ENCODE results near the gene KCTD19. TPM values are rescaled to one million over a fixed set of nuclear protein-coding genes. Genes with fewer than 3 reads are reported as not detected.
A peak's percentile ranks its signal among the peaks of the same experiment; 100 is the strongest.

Gene KCTD19
- total and polyA plus RNA-seq, 2 donors (not counting 1 experiment from before 2014, with no cell fraction given), result 0.52 TPM; not detected in 1

GRCh38 chr16:67243481-67243880 lies 83.1 kb downstream of the KCTD19 start:
- ATAC-seq (ENCODE audit: low read depth), result no peak

More at GRCh38 chr16:67243481-67243880, 83.1 kb downstream of the KCTD19 start:
- Mint-ChIP-seq H3K27me3 (no peaks in the 10 kb centered on the region), H3K9me3 (ENCODE audit: insufficient read depth) (no peaks in the 10 kb centered on the region), H3K4me3 (no peak overlapping the region), H3K27ac (peak overlapping the region; percentile 56), H3K4me1 (peaks cover 40% of the 10 kb centered on the region)
- Histone ChIP-seq H4K20me1 (ENCODE audit: control insufficient read depth, insufficient read depth, low read length, poor library complexity, severe bottlenecking) (peaks cover 4% of the 10 kb centered on the region), H3K79me2 (ENCODE audit: control insufficient read depth, insufficient read depth, low read length) (peaks cover 26% of the 10 kb centered on the region), H3K9ac (ENCODE audit: low read length) (no peak overlapping the region), H3K4me2 (replicated peaks; ENCODE audit: low read depth, low read length, poor library complexity, severe bottlenecking) (no peak overlapping the region), H3K27me3 (replicated peaks in 1 of 4; ENCODE audit: control extremely low read depth in 1 of 4, control insufficient read depth in 3 of 4, insufficient read depth in 4 of 4, low read length in 3 of 4) (no peaks in the 10 kb centered on the region), H3K27ac (ENCODE audit: low read length in 2 of 2) (peak overlapping the region in 1 of 2 donors; percentile 86), H3K36me3 (replicated peaks in 1 of 2; ENCODE audit: control extremely low read depth in 1 of 2, control insufficient read depth in 1 of 2, extremely low read depth in 1 of 2, insufficient read depth in 2 of 2, low read length in 1 of 2) (peaks cover 0 to 10% of the 10 kb centered on the region in 2 experiments), H3K4me3 (ENCODE audit: control extremely low read depth in 1 of 5, extremely low read depth in 1 of 5, insufficient read depth in 1 of 5, low read depth in 2 of 5, low read length in 4 of 5) (no peak overlapping the region), H2AFZ (ENCODE audit: insufficient read depth, low read depth, low read length, poor library complexity, severe bottlenecking) (no peak overlapping the region), H3K9me3 (ENCODE audit: control extremely low read depth in 1 of 3, control insufficient read depth in 2 of 3, insufficient read depth in 1 of 3, low read length in 2 of 3) (no peaks in the 10 kb centered on the region), H3K4me1 (ENCODE audit: control insufficient read depth in 2 of 2, insufficient read depth in 2 of 2, low read length in 2 of 2) (peaks cover 35 to 46% of the 10 kb centered on the region in 2 donors)
- TF ChIP-seq CTCF (IDR thresholded peaks at IDR 0.05) (no peak), EZH2 (IDR thresholded peaks at IDR 0.05; ENCODE audit: borderline replicate concordance, insufficient read depth, low read depth, low read length, poor library complexity, severe bottlenecking) (no peak)
- DNase-seq, result no peak
- CTCF ChIA-PET, result interaction anchor here (1.0 to 3.7 kb wide), 4 partner anchors 16 to 185 kb away, joined by 3 to 33 read pairs (median 8); partner anchors contain the start of gene TMEM208
- POLR2A ChIA-PET, result interaction anchor here (2.5 kb wide), 1 partner anchor 17 kb away, joined by 30 read pairs; the partner anchor contains the start of gene TMEM208
- intact Hi-C loops (cut with micrococcal nuclease), result loop anchor here (10.0 kb wide), 1 partner anchor 421 kb away; the partner anchor contains the start of genes ACD, C16orf86, ENKD1 and PARD6A
- 91% methylated on average over 4 of the region's 4 CpGs for WGBS (ENCODE audit: insufficient coverage)

Data from B cell (primary cell).